Panc1 (cell line): ENCODE results near the gene SUGCT. TPM values are rescaled to one million over a fixed set of nuclear protein-coding genes. Genes with fewer than 3 reads are reported as not detected.

Experiments used
- ATAC-seq: fragments of 200-7000 bp; cut with Tn5 transposase; 2 replicates; pipeline ENCODE4 v1.9.1; 2020; ENCODE audit warnings: mild to moderate bottlenecking, moderate library complexity
- BruUV-seq: library from RNA; stranded (reverse); fragments of 400-500 nt; replicated peaks from 2 replicates; lab custom pipeline; 2021; lab: Mats Ljungman, UMichigan
- CTCF ChIA-PET: fragments of 300-600 bp; sonication (Branson Sonifier 250); formaldehyde crosslinking; loops from one replicate; lab custom pipeline; 2022; ENCODE audit warnings: antibody characterized with exemption; lab: Charles Lee
- POLR2A ChIA-PET: fragments of 300-600 bp; sonication (Branson Sonifier 250); formaldehyde crosslinking; loops from one replicate; lab custom pipeline; 2022; ENCODE audit warnings: antibody characterized with exemption; lab: Charles Lee
- DNase-seq: peaks from one replicate; pipeline ENCODE4 v3.0.0-alpha.2; 2010; ENCODE audit warnings: low read depth, low spot score
- H3K27ac ChIP-seq: 2 replicates; pipeline ENCODE4 v1.5.1; 2011; ENCODE audit warnings: mild to moderate bottlenecking, low read length, inconsistent platforms
- H3K27me3 ChIP-seq: fragments of 200-500 bp; sonication (Bioruptor generic); 2 replicates; pipeline ENCODE4 v1.6.0; 2014; ENCODE audit warnings: low read length, inconsistent platforms; ENCODE audit not compliant: control insufficient read depth, insufficient read depth
- H3K36me3 ChIP-seq: fragments of 200-500 bp; sonication (Bioruptor generic); 2 replicates; pipeline ENCODE4 v1.5.1; 2014; ENCODE audit warnings: inconsistent platforms, mild to moderate bottlenecking, low read length, moderate library complexity; ENCODE audit not compliant: control insufficient read depth, insufficient read depth
- H3K4me1 ChIP-seq: 2 replicates; pipeline ENCODE4 v1.5.1; 2011; ENCODE audit warnings: inconsistent platforms, mild to moderate bottlenecking, low read length, moderate library complexity; ENCODE audit not compliant: control insufficient read depth, insufficient read depth
- H3K4me3 ChIP-seq, 2 experiments: 2 replicates each; pipeline ENCODE4 v1.5.1; 2011 to 2012; ENCODE audit warnings: low read depth in 2 of 2, low read length in 2 of 2, mild to moderate bottlenecking in 2 of 2, inconsistent platforms in 1 of 2, moderate library complexity in 1 of 2
- H3K9me3 ChIP-seq: fragments of 200-500 bp; sonication (Bioruptor generic); 2 replicates; pipeline ENCODE4 v1.5.1; 2014; ENCODE audit warnings: low read depth, mild to moderate bottlenecking, inconsistent platforms, low read length, moderate library complexity; ENCODE audit not compliant: control insufficient read depth, insufficient read depth
- CTCF ChIP-seq: fragments of 450-650 bp; IDR thresholded peaks from 2 replicates; pipeline ENCODE4 v1.5.1; 2017; ENCODE audit warnings: mild to moderate bottlenecking
- POLR2AphosphoS5 ChIP-seq: IDR thresholded peaks from 2 replicates; pipeline ENCODE4 v1.6.1; 2012; ENCODE audit warnings: mild to moderate bottlenecking, low read depth, low read length, moderate library complexity
- REST ChIP-seq, 2 experiments: IDR thresholded peaks; 2 replicates each; pipeline ENCODE4 v1.6.1; 2011 to 2012; ENCODE audit warnings: low read depth in 2 of 2, control low read depth in 1 of 2, low read length in 1 of 2, mild to moderate bottlenecking in 1 of 2, moderate library complexity in 1 of 2; ENCODE audit not compliant: insufficient read depth in 1 of 2
- SIN3A ChIP-seq: IDR thresholded peaks from 2 replicates; pipeline ENCODE4 v1.6.1; 2012; ENCODE audit warnings: low read depth, mild to moderate bottlenecking, low read length, moderate library complexity, borderline replicate concordance; ENCODE audit not compliant: insufficient read depth
- TCF7L2 ChIP-seq: IDR thresholded peaks from 2 replicates; pipeline ENCODE4 v1.6.1; 2011; ENCODE audit warnings: mild to moderate bottlenecking, low read depth, low read length, inconsistent platforms
- in situ Hi-C: cut with HindIII; loops from 2 replicates; pipeline ENCODE4 v1.10.0; 2016; ENCODE audit warnings: low sequenced_read_pairs, low pct_unique_long_range_greater_than_20kb
- intact Hi-C: fragments of 100-400 bp; cut with micrococcal nuclease; formaldehyde crosslinking; loops from one replicate; pipeline ENCODE4 v1.10.0; 2022; ENCODE audit not compliant: unreplicated experiment
- total RNA-seq: library from RNA; stranded (reverse); gene quantifications from one replicate; pipeline ENCODE4 v1.2.1, GENCODE V29; 2021; ENCODE audit not compliant: unreplicated experiment

The SUGCT gene
- total RNA-seq, 1 experiment from 2014 or later, result 3.1 TPM

DNA sequence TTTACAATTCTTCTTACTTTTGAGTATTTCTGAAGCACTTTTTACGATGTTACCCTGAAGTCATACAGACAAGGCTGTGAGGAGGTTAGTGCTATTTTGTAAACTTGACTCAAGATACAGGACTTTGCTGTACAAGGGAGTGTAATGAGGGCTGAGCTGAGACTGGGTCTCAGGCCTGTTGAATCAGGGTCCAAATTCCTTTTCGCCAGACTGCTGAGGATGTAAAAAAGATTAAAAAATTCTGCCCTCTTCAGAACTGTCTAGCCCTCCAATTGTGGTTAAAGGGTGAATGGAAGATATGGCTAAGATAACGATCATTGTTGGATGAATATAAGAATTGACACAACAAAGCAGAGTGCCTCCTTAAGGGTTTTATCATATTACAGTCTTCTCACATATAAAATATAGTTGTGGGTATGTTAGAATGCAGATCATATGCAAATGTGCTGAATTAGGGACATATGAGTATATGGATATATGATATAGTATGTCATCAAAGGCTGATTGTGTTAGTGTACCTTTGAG is 165.4 kb downstream of the SUGCT start:
- Histone ChIP-seq H3K36me3 (no peaks in the 10 kb centered on the region), H3K9me3 (no peaks in the 10 kb centered on the region), H3K4me1 (no peaks in the 10 kb centered on the region), H3K4me3 (no peak overlapping the region), H3K27me3 (no peaks in the 10 kb centered on the region), H3K27ac (no peak overlapping the region)
- ChIA-PET CTCF (interaction anchor here (0.7 kb wide), 1 partner anchor 83 kb away, joined by 3 read pairs; no protein-coding TSS in a partner anchor), POLR2A (no interaction called here)
- no peak for TF ChIP-seq REST (IDR thresholded peaks at IDR 0.05; ENCODE audit: insufficient read depth in 1 of 2, low read depth in 2 of 2, low read length in 1 of 2)
- no peak for TF ChIP-seq POLR2AphosphoS5
- intact Hi-C loops, result no loop called here
- BruUV-seq, result no TSS peak
- ATAC-seq, result no peak
- in situ Hi-C loops, result no loop called here
- DNase-seq, result no peak

GRCh38 chr7:40301486-40302068 is 166.8 kb downstream of the SUGCT start:
- TF ChIP-seq CTCF (no peak), TCF7L2 (no peak), SIN3A (no peak), REST (IDR thresholded peaks at IDR 0.05; ENCODE audit: insufficient read depth in 1 of 2, low read depth in 2 of 2, low read length in 1 of 2) (no peak)
- intact Hi-C loops, result no loop called here
- DNase-seq (no peak), ATAC-seq (no peak)
- H3K4me1 ChIP-seq, result no peaks in the 10 kb centered on the region
- POLR2A ChIA-PET, result no interaction called here
- no peaks in the 10 kb centered on the region for H3K36me3 ChIP-seq
- in situ Hi-C loops, result no loop called here
- no peaks in the 10 kb centered on the region for H3K9me3 ChIP-seq
- BruUV-seq, result no TSS peak
- no peak overlapping the region for H3K4me3 ChIP-seq
- H3K27ac ChIP-seq, result no peak overlapping the region
- no peaks in the 10 kb centered on the region for H3K27me3 ChIP-seq
- CTCF ChIA-PET, result no interaction called here
